ENCODE results near the gene KLHL33.

DNA sequence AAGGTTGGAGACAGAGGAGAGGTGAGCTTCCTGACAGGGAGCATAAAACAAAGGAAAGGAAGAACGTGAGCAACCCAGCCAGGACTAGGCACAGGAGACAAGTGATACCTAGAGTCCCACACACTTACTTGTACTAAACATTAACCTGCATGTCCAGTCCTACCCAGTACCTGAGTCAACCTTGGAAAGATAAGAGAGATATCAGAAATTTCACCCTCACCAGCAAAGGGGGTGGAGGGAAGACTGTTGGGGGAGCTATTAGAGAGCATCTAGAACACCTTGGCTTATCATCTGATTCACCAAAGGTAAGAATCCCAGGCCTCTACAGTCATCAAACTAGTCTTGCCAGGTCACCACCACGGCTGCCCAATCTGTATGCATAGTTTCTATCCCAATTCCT lies 11.1 kb downstream of the KLHL33 start:
- TF ChIP-seq, protein P1, sequence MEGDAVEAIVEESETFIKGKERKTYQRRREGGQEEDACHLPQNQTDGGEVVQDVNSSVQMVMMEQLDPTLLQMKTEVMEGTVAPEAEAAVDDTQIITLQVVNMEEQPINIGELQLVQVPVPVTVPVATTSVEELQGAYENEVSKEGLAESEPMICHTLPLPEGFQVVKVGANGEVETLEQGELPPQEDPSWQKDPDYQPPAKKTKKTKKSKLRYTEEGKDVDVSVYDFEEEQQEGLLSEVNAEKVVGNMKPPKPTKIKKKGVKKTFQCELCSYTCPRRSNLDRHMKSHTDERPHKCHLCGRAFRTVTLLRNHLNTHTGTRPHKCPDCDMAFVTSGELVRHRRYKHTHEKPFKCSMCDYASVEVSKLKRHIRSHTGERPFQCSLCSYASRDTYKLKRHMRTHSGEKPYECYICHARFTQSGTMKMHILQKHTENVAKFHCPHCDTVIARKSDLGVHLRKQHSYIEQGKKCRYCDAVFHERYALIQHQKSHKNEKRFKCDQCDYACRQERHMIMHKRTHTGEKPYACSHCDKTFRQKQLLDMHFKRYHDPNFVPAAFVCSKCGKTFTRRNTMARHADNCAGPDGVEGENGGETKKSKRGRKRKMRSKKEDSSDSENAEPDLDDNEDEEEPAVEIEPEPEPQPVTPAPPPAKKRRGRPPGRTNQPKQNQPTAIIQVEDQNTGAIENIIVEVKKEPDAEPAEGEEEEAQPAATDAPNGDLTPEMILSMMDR (IDR thresholded peaks at IDR 0.05) = no peak
- no peak for TF ChIP-seq BHLHE40 (IDR thresholded peaks at IDR 0.05; ENCODE audit: low read depth, low read length)
- no peak for TF ChIP-seq ZC3H11A (IDR thresholded peaks at IDR 0.05)
- no peak for TF ChIP-seq REST (IDR thresholded peaks at IDR 0.05)
- no peak for TF ChIP-seq RCOR1 (IDR thresholded peaks at IDR 0.05; ENCODE audit: low read depth, low read length)
- TF ChIP-seq JUN (IDR thresholded peaks at IDR 0.05) = no peak
- no peak for TF ChIP-seq POLR2A (IDR thresholded peaks at IDR 0.05; ENCODE audit: low read length)
- TF ChIP-seq, protein P2, sequence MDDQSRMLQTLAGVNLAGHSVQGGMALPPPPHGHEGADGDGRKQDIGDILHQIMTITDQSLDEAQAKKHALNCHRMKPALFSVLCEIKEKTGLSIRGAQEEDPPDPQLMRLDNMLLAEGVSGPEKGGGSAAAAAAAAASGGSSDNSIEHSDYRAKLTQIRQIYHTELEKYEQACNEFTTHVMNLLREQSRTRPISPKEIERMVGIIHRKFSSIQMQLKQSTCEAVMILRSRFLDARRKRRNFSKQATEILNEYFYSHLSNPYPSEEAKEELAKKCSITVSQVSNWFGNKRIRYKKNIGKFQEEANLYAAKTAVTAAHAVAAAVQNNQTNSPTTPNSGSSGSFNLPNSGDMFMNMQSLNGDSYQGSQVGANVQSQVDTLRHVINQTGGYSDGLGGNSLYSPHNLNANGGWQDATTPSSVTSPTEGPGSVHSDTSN (IDR thresholded peaks at IDR 0.05) = no peak
- no peak for TF ChIP-seq RAD21 (conservative IDR thresholded peaks at IDR 0.05 in 1 of 2, IDR thresholded peaks at IDR 0.05 in 1 of 2)
